Measurements from ENCODE around the gene BNIPL.

The BNIPL gene

GRCh38 chr1:151036356-151036755 lies at the start of gene BNIPL:
Gene BNIPL, plus strand, starts transcription at chr1:151036586. Its CDS starts 140 bp downstream, at chr1:151036726.
- no peak for DNase-seq (ENCODE audit: low read depth in 2 of 2)

- no peak for DNase-seq (ENCODE audit: low read depth in 2 of 2)
Observed at GRCh38 chr1:150987924-150988323, 48.5 kb upstream of the BNIPL start.

- DNase-seq (ENCODE audit: low read depth in 2 of 2), result no peak
Observed at GRCh38 chr1:150992626-150993025, 43.8 kb upstream of the BNIPL start.

- DNase-seq (ENCODE audit: low read depth in 2 of 2), result no peak
Observed at GRCh38 chr1:150994248-150994647, 42.1 kb upstream of the BNIPL start.

- no peak for DNase-seq (ENCODE audit: low read depth in 2 of 2)
Observed at GRCh38 chr1:150995460-150995859, 40.9 kb upstream of the BNIPL start.

- no peak for DNase-seq (ENCODE audit: low read depth in 2 of 2)
Observed at GRCh38 chr1:150995896-150996295, 40.5 kb upstream of the BNIPL start.

GRCh38 chr1:150997126-150997872 lies 39.1 kb upstream of the BNIPL start:
- DNase-seq (ENCODE audit: low read depth in 2 of 2), result no peak

GRCh38 chr1:150997949-150998348 lies 38.4 kb upstream of the BNIPL start:
- no peak for DNase-seq (ENCODE audit: low read depth in 2 of 2)

- no peak for DNase-seq (ENCODE audit: low read depth in 2 of 2)
Observed at GRCh38 chr1:150999051-150999674, 37.2 kb upstream of the BNIPL start.

GRCh38 chr1:150999926-151000325 lies 36.5 kb upstream of the BNIPL start:
- no peak for DNase-seq (ENCODE audit: low read depth in 2 of 2)

- DNase-seq (ENCODE audit: low read depth in 2 of 2), result no peak
Observed at GRCh38 chr1:151000408-151000807, 36.0 kb upstream of the BNIPL start.

GRCh38 chr1:151001602-151002001 lies 34.8 kb upstream of the BNIPL start:
- DNase-seq (ENCODE audit: low read depth in 2 of 2), result no peak

GRCh38 chr1:151002051-151002450 lies 34.3 kb upstream of the BNIPL start:
- DNase-seq (ENCODE audit: low read depth in 2 of 2), result no peak

GRCh38 chr1:151002611-151003010 lies 33.8 kb upstream of the BNIPL start:
- DNase-seq (ENCODE audit: low read depth in 2 of 2), result no peak

GRCh38 chr1:151003180-151003579 lies 33.2 kb upstream of the BNIPL start:
- DNase-seq (ENCODE audit: low read depth in 2 of 2), result no peak

GRCh38 chr1:151005729-151006319 lies 30.6 kb upstream of the BNIPL start:
- DNase-seq (ENCODE audit: low read depth in 2 of 2), result no peak

- DNase-seq (ENCODE audit: low read depth in 2 of 2), result no peak
Observed at GRCh38 chr1:151006327-151007052, 29.9 kb upstream of the BNIPL start, which contains the start of gene MINDY1. Gene MINDY1, minus strand, starts transcription at chr1:151006902. Its CDS starts 4,285 bp downstream, at chr1:151002617.

- DNase-seq (ENCODE audit: low read depth in 2 of 2), result no peak
Observed at GRCh38 chr1:151007853-151008243, 28.5 kb upstream of the BNIPL start.

- peak; percentile 85 to 91 for DNase-seq (ENCODE audit: low read depth in 2 of 2)
Observed at GRCh38 chr1:151008244-151009205, 27.9 kb upstream of the BNIPL start, which contains the start of gene PRUNE1. Gene PRUNE1, plus strand, starts transcription at chr1:151008449. Its CDS starts 184 bp downstream, at chr1:151008633.

GRCh38 chr1:151009206-151009587 lies 27.2 kb upstream of the BNIPL start:
- no peak for DNase-seq (ENCODE audit: low read depth in 2 of 2)

All from stimulated activated CD8-positive, alpha-beta memory T cell treated with anti-CD3 and anti-CD28 coated beads, Interleukin-15, amount 100 ng/mL, for 4 hours (primary cell).